ENCODE measurements around the gene ABCC5. TPM values are rescaled to one million over a fixed set of nuclear protein-coding genes. Genes with fewer than 3 reads are reported as not detected.
A peak's percentile ranks its signal among the peaks of the same experiment; 100 is the strongest.

The ABCC5 gene
- total and polyA plus RNA-seq, 8 donors = 2.8 to 25.9 (median 8.4) TPM

DNA sequence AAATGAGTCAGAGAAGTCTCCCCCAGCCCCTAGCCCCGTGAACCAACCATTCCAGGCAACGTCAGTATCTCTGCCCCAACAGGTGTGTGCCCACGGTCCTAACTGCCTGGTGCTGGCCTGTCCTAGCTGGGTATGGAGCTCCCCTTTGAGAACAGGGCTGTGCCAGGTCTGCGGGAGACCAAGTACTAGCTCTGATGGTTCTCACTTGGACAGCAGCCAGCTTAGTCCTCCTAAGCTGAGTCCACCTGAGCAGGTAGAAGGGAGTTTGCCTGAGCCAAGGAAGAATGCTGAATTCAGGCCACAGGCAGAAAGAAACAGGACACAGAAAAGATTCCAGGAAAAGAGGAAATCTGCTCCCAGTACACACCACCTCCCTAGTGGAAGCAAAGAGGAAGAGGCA, 99.9 kb downstream of the ABCC5 start:
- no peak overlapping the region for H3K27ac ChIP-seq
- no peak for ATAC-seq
- H3K36me3 ChIP-seq = no peaks in the 10 kb centered on the region
- no peaks in the 10 kb centered on the region for H3K9me3 ChIP-seq
- no peak for FAIRE-seq
- TF ChIP-seq, protein P1, sequence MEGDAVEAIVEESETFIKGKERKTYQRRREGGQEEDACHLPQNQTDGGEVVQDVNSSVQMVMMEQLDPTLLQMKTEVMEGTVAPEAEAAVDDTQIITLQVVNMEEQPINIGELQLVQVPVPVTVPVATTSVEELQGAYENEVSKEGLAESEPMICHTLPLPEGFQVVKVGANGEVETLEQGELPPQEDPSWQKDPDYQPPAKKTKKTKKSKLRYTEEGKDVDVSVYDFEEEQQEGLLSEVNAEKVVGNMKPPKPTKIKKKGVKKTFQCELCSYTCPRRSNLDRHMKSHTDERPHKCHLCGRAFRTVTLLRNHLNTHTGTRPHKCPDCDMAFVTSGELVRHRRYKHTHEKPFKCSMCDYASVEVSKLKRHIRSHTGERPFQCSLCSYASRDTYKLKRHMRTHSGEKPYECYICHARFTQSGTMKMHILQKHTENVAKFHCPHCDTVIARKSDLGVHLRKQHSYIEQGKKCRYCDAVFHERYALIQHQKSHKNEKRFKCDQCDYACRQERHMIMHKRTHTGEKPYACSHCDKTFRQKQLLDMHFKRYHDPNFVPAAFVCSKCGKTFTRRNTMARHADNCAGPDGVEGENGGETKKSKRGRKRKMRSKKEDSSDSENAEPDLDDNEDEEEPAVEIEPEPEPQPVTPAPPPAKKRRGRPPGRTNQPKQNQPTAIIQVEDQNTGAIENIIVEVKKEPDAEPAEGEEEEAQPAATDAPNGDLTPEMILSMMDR (IDR thresholded peaks at IDR 0.05) = no peak
- 75 to 82% methylated on average over 4 of the region's 4 CpGs for WGBS, 2 donors
- no peak overlapping the region for H3K4me3 ChIP-seq
- no peaks in the 10 kb centered on the region for H3K4me1 ChIP-seq
- intact Hi-C loops (cut with DNase I) = no loop called here
- H3K27me3 ChIP-seq = no peaks in the 10 kb centered on the region
- DNase-seq = no peak

DNA sequence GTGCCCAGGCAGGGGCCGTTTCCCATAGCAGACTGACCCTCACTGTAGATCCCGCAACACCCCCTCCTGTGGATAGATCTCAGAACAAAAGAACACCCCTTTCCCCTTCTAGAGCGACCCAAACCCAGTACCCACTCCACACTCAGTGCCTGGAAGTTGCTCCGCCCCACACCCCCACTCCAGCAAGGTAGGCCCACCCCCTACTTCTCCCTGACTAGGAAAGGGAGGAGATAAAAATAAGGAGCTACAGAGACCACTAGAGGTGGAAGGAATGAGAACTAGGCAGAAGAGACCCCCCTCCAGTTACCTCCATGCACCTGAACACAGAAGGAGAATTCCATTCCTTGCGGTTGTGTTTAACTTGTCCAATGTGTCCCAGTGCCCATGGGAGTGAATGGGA, 102.8 kb downstream of the ABCC5 start:
- 95 to 97% methylated on average over 5 of the region's 5 CpGs for WGBS, 2 donors
- intact Hi-C loops (cut with DNase I) = no loop called here
- ATAC-seq (no peak), DNase-seq (no peak), FAIRE-seq (no peak)
- no peaks in the 10 kb centered on the region for H3K27me3 ChIP-seq
- H3K4me1 ChIP-seq = no peaks in the 10 kb centered on the region
- no peak overlapping the region for H3K4me3 ChIP-seq
- H3K36me3 ChIP-seq = no peaks in the 10 kb centered on the region
- TF ChIP-seq, protein P1 (IDR thresholded peaks at IDR 0.05) = no peak
- H3K9me3 ChIP-seq = no peaks in the 10 kb centered on the region
- no peak overlapping the region for H3K27ac ChIP-seq

DNA sequence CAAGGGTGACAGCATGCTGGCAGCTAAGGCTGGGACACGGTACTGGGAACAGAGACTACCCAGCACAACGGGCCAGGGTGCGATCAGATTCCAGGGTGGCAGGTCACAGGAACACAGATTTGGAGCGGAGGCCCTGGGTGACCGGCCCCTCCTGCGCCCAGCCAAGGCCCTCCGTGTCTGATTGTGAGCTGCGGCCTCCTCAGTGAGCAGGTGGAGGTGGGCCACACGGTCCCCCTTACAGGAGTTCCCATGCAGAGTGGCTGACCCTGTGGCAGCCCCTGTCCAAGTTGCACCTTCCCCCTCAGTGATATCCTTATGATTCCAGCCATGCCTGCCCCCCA, 104.1 kb downstream of the ABCC5 start:
- DNase-seq (no peak), FAIRE-seq (no peak), ATAC-seq (no peak)
- Histone ChIP-seq H3K36me3 (no peaks in the 10 kb centered on the region), H3K27me3 (no peaks in the 10 kb centered on the region), H3K27ac (no peak overlapping the region), H3K4me3 (no peak overlapping the region), H3K4me1 (no peaks in the 10 kb centered on the region), H3K9me3 (no peaks in the 10 kb centered on the region)
- intact Hi-C loops (cut with DNase I) = no loop called here
- TF ChIP-seq, protein P1 (IDR thresholded peaks at IDR 0.05) = no peak
- WGBS, 2 donors = 72% methylated on average over 9 of the region's 9 CpGs

DNA sequence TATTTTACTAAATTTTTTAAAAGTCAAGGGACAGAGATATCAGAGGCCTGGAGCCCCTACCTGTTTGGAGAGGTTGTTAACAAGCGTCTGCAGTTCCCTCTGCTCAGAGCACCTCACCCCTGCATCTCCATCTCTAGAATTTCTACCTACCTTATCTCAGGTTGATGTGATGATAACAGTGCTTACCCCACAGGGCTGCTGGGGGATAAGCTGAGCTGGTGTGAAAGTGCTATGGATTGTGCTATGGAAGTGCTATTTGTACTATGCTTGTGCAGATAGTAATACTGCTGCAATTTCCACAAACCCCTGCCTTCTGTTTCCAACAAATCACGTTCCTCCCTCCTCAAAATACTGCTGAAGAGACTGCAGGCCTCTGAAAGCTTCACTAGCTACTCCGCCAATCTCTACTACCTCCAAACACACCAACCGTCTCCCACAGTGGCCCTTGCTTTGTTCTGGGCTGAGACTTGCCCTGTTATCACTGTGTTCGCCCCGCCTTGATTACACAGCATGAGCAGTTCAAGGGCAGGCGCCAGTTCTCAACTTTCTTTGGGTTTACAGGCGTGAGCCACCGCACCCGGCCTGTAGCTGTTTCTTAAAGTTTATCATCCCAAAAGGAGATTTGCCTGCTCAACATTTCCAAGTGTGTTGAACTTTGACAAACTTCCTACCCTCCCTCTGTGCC, 104.6 kb downstream of the ABCC5 start:
- no peaks in the 10 kb centered on the region for H3K27me3 ChIP-seq
- H3K4me1 ChIP-seq = no peaks in the 10 kb centered on the region
- 56 to 61% methylated on average over 10 of the region's 10 CpGs for WGBS, 2 donors
- ATAC-seq (peak in 2 of 4 donors; percentile 50 to 83), FAIRE-seq (no peak), DNase-seq (no peak)
- H3K36me3 ChIP-seq = no peaks in the 10 kb centered on the region
- TF ChIP-seq, protein P1 (IDR thresholded peaks at IDR 0.05) = no peak
- no peaks in the 10 kb centered on the region for H3K9me3 ChIP-seq
- H3K27ac ChIP-seq = no peak overlapping the region
- intact Hi-C loops (cut with DNase I) = no loop called here
- H3K4me3 ChIP-seq = no peak overlapping the region

DNA sequence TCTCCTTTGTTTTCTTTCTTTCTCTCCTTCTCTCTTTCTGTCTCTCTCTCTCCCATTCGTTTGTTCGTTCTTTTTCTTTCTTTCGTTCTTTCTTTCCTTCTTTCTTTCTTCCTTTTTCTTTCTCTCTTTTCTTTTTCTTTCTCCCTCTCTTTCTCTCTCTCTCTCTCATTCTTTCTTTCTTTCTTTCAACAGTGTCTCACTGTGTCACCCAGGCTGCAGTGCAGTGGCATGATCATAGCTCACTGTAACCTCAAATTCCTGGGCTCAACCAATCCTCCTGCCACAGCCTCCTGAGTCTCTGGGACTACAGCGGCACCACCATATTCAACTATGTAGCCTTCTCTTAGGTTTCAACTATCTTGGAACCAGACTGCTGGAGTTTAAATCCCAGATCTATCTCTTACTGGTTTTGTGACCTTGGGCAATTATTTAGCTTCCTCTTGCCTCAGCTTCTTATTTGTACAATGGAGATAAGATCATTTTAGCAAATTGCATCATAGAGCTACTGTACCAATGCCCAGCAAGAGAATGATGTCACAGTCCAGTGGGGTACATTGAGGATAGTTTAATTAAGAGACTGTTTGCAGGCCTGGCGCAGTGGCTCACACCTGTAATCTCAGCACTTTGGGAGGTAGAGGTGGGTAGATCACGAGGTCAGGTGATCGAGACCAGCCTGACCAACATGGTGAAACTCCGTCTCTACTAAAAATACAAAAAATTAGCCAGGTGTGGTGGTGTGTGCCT, 105.7 kb downstream of the ABCC5 start:
- TF ChIP-seq, protein P1 (IDR thresholded peaks at IDR 0.05) = no peak
- DNase-seq = no peak
- Histone ChIP-seq H3K4me1 (no peaks in the 10 kb centered on the region), H3K4me3 (no peak overlapping the region), H3K27ac (no peak overlapping the region), H3K9me3 (no peaks in the 10 kb centered on the region), H3K36me3 (no peaks in the 10 kb centered on the region), H3K27me3 (no peaks in the 10 kb centered on the region)
- ATAC-seq = peak in 1 of 4 donors; percentile 18
- WGBS, 2 donors = 81 to 88% methylated on average over 8 of the region's 8 CpGs
- FAIRE-seq = no peak
- intact Hi-C loops (cut with DNase I) = no loop called here
